ENCODE results near the gene PARM1.

Gene PARM1

DNA sequence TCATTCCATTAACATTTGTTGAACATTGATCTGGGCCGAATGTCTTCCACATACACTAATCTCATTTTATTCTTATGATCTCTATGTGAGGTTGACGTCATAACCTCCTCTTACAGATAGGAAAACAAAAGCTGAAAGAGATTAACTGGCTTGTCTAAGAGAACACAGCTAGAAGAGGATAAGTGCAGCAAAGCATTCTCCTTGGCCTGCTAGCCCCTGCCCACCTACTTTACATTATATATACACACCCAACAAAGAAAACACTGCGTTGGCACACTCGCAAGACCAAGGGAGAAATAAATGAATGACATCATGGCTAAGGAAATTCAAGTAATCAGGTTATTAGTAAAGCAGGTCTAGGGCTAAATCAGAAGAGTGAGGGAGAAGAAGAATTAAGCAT lies 138.4 kb downstream of the PARM1 start:
- Histone ChIP-seq H3K27me3 (ENCODE audit: control insufficient read depth, insufficient read depth, low read length) (no peaks in the 10 kb centered on the region), H3K4me1 (ENCODE audit: control insufficient read depth, insufficient read depth, low read length) (no peaks in the 10 kb centered on the region), H3K4me3 (ENCODE audit: low read depth, low read length) (no peak overlapping the region), H3K9ac (ENCODE audit: low read length) (no peak overlapping the region), H3K27ac (ENCODE audit: low read depth, low read length) (no peak overlapping the region), H3K36me3 (ENCODE audit: control insufficient read depth, insufficient read depth, low read length) (no peaks in the 10 kb centered on the region), H3K9me3 (ENCODE audit: control insufficient read depth, insufficient read depth, low read depth, low read length) (0 out of 2 replicates have a peak, but pooled peaks cover 2% of the 10 kb centered on the region)

DNA sequence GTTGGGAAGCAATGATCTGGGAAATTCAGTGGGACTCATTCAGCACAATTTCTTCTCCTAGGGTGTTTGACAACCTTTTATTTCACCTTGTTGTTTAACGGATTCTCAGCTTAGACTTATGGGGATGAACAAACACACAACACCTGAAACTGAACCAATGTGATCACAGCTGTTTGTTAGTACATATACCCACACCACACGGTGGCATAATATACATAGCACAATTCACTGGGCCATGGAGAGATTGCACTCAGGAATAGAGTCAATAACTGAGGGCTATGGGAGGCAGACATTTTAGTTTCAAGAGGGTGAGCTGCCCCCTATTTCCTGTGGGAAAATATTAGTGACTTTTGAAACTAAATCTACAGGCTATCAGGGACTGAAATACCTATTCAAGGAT lies 148.0 kb downstream of the PARM1 start:
- H3K4me3 ChIP-seq (ENCODE audit: low read depth, low read length), result no peak overlapping the region
- no peak overlapping the region for H3K9ac ChIP-seq (ENCODE audit: low read length)
- H3K36me3 ChIP-seq (ENCODE audit: control insufficient read depth, insufficient read depth, low read length), result no peaks in the 10 kb centered on the region

DNA sequence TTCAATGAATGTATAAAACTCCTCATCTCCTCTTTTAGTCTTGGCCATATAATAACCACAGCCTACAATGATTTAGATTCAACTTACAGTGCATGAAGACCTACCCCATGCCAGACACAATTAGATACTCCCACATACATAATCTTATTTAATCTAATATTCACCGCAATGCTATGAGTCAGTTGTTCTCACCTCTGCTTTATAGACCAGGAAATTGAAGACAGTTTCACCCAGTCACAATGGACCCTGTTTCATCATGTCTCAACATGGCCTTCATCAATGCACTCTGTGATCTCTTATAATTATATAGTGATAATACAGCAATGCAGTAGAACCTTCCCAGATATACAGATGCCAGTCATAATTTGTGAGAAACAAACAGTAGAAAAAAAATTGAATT lies 148.6 kb downstream of the PARM1 start:
- Histone ChIP-seq H3K9me3 (ENCODE audit: control insufficient read depth, insufficient read depth, low read depth, low read length) (peaks cover 4% of the 10 kb centered on the region; the same call in 1 of the 2 replicates), H3K4me3 (ENCODE audit: low read depth, low read length) (no peak overlapping the region), H3K4me1 (ENCODE audit: control insufficient read depth, insufficient read depth, low read length) (no peaks in the 10 kb centered on the region), H3K36me3 (ENCODE audit: control insufficient read depth, insufficient read depth, low read length) (no peaks in the 10 kb centered on the region), H3K27me3 (ENCODE audit: control insufficient read depth, insufficient read depth, low read length) (no peaks in the 10 kb centered on the region), H3K9ac (ENCODE audit: low read length) (no peak overlapping the region), H3K27ac (ENCODE audit: low read depth, low read length) (no peak overlapping the region)

More for the DNA sequence above, 148.0 kb downstream of the PARM1 start:
- no peak overlapping the region for H3K27ac ChIP-seq (ENCODE audit: low read depth, low read length)
- H3K4me1 ChIP-seq (ENCODE audit: control insufficient read depth, insufficient read depth, low read length), result no peaks in the 10 kb centered on the region
- no peaks in the 10 kb centered on the region for H3K27me3 ChIP-seq (ENCODE audit: control insufficient read depth, insufficient read depth, low read length)
- peaks cover 4% of the 10 kb centered on the region; the same call in 1 of the 2 replicates for H3K9me3 ChIP-seq (ENCODE audit: control insufficient read depth, insufficient read depth, low read depth, low read length)

DNA sequence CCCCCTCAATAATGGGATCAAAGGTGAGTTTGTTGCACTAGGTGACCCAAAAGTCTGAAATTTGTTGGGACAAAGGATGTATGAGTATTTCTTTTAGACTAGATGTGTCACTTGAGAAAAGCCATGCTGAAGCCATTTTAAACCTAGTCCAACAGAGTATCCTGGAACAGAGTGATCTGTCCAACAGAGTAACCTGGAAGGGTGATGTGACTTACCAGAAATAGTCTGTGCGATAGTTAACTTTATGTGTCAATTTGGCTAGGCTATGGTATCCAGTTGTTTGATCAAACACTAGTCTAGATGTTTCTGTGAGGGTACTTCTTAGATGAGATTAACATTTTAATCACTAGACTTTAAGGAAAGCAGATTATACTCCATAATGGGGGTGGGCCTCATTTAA lies 154.5 kb downstream of the PARM1 start:
- Histone ChIP-seq H3K4me3 (ENCODE audit: low read depth, low read length) (no peak overlapping the region), H3K36me3 (ENCODE audit: control insufficient read depth, insufficient read depth, low read length) (no peaks in the 10 kb centered on the region), H3K9ac (ENCODE audit: low read length) (no peak overlapping the region), H3K9me3 (ENCODE audit: control insufficient read depth, insufficient read depth, low read depth, low read length) (no peaks in the 10 kb centered on the region), H3K27me3 (ENCODE audit: control insufficient read depth, insufficient read depth, low read length) (no peaks in the 10 kb centered on the region), H3K4me1 (ENCODE audit: control insufficient read depth, insufficient read depth, low read length) (no peaks in the 10 kb centered on the region), H3K27ac (ENCODE audit: low read depth, low read length) (no peak overlapping the region)

DNA sequence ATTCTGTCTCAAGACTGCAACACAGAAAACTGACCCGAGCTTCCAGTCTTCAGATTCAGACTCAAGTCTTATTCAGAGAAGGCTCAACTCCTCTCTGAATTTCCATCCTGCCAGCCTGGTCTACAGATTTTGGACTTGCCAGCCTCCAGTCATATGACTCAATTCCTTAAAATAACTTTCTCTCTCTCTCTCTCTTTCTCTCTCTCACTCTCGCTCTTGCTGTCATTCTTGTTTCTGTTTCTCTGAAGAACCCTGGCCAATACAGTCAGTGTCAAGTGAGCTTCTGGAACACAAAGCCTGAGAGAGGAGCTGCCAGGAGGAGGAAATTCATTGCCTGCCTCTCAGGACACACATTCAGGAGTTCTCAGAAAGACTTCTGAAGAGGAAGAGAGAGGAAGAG lies 154.9 kb downstream of the PARM1 start:
- H3K9ac ChIP-seq (ENCODE audit: low read length), result no peak overlapping the region
- no peaks in the 10 kb centered on the region for H3K9me3 ChIP-seq (ENCODE audit: control insufficient read depth, insufficient read depth, low read depth, low read length)
- no peak overlapping the region for H3K27ac ChIP-seq (ENCODE audit: low read depth, low read length)
- H3K27me3 ChIP-seq (ENCODE audit: control insufficient read depth, insufficient read depth, low read length), result no peaks in the 10 kb centered on the region
- no peak overlapping the region for H3K4me3 ChIP-seq (ENCODE audit: low read depth, low read length)
- H3K36me3 ChIP-seq (ENCODE audit: control insufficient read depth, insufficient read depth, low read length), result no peaks in the 10 kb centered on the region
- H3K4me1 ChIP-seq (ENCODE audit: control insufficient read depth, insufficient read depth, low read length), result no peaks in the 10 kb centered on the region

DNA sequence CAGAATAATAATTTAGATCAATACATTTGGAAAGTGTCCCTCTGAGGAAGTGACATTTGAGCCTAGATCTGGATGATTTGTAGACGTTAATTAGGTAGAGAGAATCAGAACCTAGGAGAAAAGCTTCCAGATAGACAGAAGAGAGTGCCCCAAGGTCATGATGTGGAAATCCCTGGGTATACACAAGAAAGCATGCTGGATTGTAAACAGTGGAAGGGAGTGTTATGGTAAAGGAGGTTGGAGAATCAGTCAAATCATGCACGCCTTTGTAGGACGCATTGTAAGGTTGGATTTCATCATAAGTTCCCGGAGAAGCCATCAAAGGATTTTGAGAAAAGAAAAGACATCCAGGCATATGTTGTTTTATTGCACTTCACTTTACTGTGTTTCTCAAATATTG lies 156.3 kb downstream of the PARM1 start:
- no peaks in the 10 kb centered on the region for H3K36me3 ChIP-seq (ENCODE audit: control insufficient read depth, insufficient read depth, low read length)
- no peaks in the 10 kb centered on the region for H3K9me3 ChIP-seq (ENCODE audit: control insufficient read depth, insufficient read depth, low read depth, low read length)
- H3K4me3 ChIP-seq (ENCODE audit: low read depth, low read length), result no peak overlapping the region
- no peaks in the 10 kb centered on the region for H3K4me1 ChIP-seq (ENCODE audit: control insufficient read depth, insufficient read depth, low read length)
- H3K27ac ChIP-seq (ENCODE audit: low read depth, low read length), result no peak overlapping the region
- H3K27me3 ChIP-seq (ENCODE audit: control insufficient read depth, insufficient read depth, low read length), result no peaks in the 10 kb centered on the region
- no peak overlapping the region for H3K9ac ChIP-seq (ENCODE audit: low read length)

DNA sequence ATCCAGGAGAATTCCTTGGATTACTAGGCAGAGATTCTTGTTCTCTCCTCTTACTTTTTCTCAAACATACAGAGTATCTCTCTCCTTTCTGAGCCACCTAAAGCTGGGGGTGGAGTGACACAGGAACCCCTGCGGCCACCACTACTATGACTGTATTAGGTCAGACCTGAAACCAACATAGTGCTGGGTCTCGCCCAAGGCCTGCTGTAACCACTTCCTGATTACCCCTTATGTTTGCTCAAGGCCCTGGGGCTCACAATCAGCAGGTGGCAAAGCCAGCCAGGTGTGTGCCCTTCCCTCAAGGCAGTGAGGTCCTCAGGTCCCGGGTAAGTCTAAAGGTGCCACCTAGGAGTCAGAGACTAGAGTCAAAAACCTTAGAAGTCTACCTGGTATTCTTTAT lies 166.4 kb downstream of the PARM1 start:
- peaks cover 8% of the 10 kb centered on the region for H3K9me3 ChIP-seq (ENCODE audit: control insufficient read depth, insufficient read depth, low read depth, low read length)
- H3K36me3 ChIP-seq (ENCODE audit: control insufficient read depth, insufficient read depth, low read length), result no peaks in the 10 kb centered on the region
- no peaks in the 10 kb centered on the region for H3K4me1 ChIP-seq (ENCODE audit: control insufficient read depth, insufficient read depth, low read length)
- no peaks in the 10 kb centered on the region for H3K27me3 ChIP-seq (ENCODE audit: control insufficient read depth, insufficient read depth, low read length)
- H3K27ac ChIP-seq (ENCODE audit: low read depth, low read length), result no peak overlapping the region
- H3K9ac ChIP-seq (ENCODE audit: low read length), result no peak overlapping the region
- H3K4me3 ChIP-seq (ENCODE audit: low read depth, low read length), result no peak overlapping the region
